HG02943 (cell line): ENCODE data around the gene ATP5F1D.
"Not testable (repeated sequence)": the region's sequence is repeated elsewhere in the genome, so short reads cannot be mapped to it uniquely, and the experiment has no call there.

Experiments
- ATAC-seq: cut with Tn5 transposase; IDR thresholded peaks from one replicate; pipeline ENCODE4 v1.9.1; 2021; ENCODE audit warnings: mild to moderate bottlenecking, low read depth, moderate library complexity; ENCODE audit not compliant: unreplicated experiment

ATP5F1D gene

GRCh38 chr19:1245494-1246264, 4.1 kb downstream of the ATP5F1D start:
- no peak for ATAC-seq

- ATAC-seq: not testable (repeated sequence)
These were observed 4.9 kb downstream of the ATP5F1D start for GRCh38 chr19:1246265-1247087.

- no peak for ATAC-seq
These were observed 6.2 kb downstream of the ATP5F1D start for GRCh38 chr19:1247748-1248138.

- ATAC-seq: peak; percentile 14
These were observed 6.7 kb downstream of the ATP5F1D start, which contains the start of gene MIDN for GRCh38 chr19:1248139-1248785. Gene MIDN, plus strand, starts transcription at chr19:1248583. Its CDS starts 1,714 bp downstream, at chr19:1250297.

- peak; percentile 22 for ATAC-seq
These were observed 7.3 kb downstream of the ATP5F1D start for GRCh38 chr19:1248786-1249297.

- ATAC-seq: peak; percentile 35
These were observed 7.9 kb downstream of the ATP5F1D start for GRCh38 chr19:1249298-1249989.

- no peak for ATAC-seq
These were observed 8.5 kb downstream of the ATP5F1D start for GRCh38 chr19:1249990-1250436.

GRCh38 chr19:1250437-1251260, 9.1 kb downstream of the ATP5F1D start:
- no peak for ATAC-seq

- ATAC-seq: no peak
These were observed 10.0 kb downstream of the ATP5F1D start for GRCh38 chr19:1251330-1252220.

- no peak for ATAC-seq
These were observed 10.8 kb downstream of the ATP5F1D start for GRCh38 chr19:1252221-1252820.

GRCh38 chr19:1252821-1253513, 11.4 kb downstream of the ATP5F1D start:
- ATAC-seq: no peak

GRCh38 chr19:1253514-1254080, 12.0 kb downstream of the ATP5F1D start:
- ATAC-seq: no peak

GRCh38 chr19:1254081-1254527, 12.6 kb downstream of the ATP5F1D start:
- no peak for ATAC-seq

GRCh38 chr19:1254530-1255185, 13.1 kb downstream of the ATP5F1D start:
- ATAC-seq: no peak

GRCh38 chr19:1255186-1256161, 13.9 kb downstream of the ATP5F1D start:
- ATAC-seq: no peak
